ENCODE results near the gene LRRC45.
"Not testable (repeated sequence)": the region's sequence is repeated elsewhere in the genome, so short reads cannot be mapped to it uniquely, and the experiment has no call there.

The LRRC45 gene

GRCh38 chr17:82037889-82038195, 14.7 kb downstream of the LRRC45 start:
- no peak for TF ChIP-seq CTCF (IDR thresholded peaks at IDR 0.05; ENCODE audit: borderline replicate concordance, insufficient read depth, low read depth, low read length)
- no peak overlapping the region for H3K4me3 ChIP-seq (ENCODE audit: low read depth, low read length)

GRCh38 chr17:82038796-82039409, 15.8 kb downstream of the LRRC45 start:
- H3K4me3 ChIP-seq (ENCODE audit: low read depth, low read length): not testable (repeated sequence)

- TF ChIP-seq CTCF (IDR thresholded peaks at IDR 0.05; ENCODE audit: borderline replicate concordance, insufficient read depth, low read depth, low read length): no peak
- no peak overlapping the region for H3K4me3 ChIP-seq (ENCODE audit: low read depth, low read length)
Observed at GRCh38 chr17:82039695-82040299, 16.7 kb downstream of the LRRC45 start.

- H3K4me3 ChIP-seq (ENCODE audit: low read depth, low read length): no peak overlapping the region
- TF ChIP-seq CTCF (IDR thresholded peaks at IDR 0.05; ENCODE audit: borderline replicate concordance, insufficient read depth, low read depth, low read length): no peak
Observed at GRCh38 chr17:82041144-82041814, 18.2 kb downstream of the LRRC45 start.

- H3K4me3 ChIP-seq (ENCODE audit: low read depth, low read length): no peak overlapping the region
- TF ChIP-seq CTCF (IDR thresholded peaks at IDR 0.05; ENCODE audit: borderline replicate concordance, insufficient read depth, low read depth, low read length): no peak
Observed at GRCh38 chr17:82042649-82043048, 19.5 kb downstream of the LRRC45 start.

- TF ChIP-seq CTCF (IDR thresholded peaks at IDR 0.05; ENCODE audit: borderline replicate concordance, insufficient read depth, low read depth, low read length): no peak
- H3K4me3 ChIP-seq (ENCODE audit: low read depth, low read length): no peak overlapping the region
Observed at GRCh38 chr17:82043507-82043906, 20.4 kb downstream of the LRRC45 start.

- H3K4me3 ChIP-seq (ENCODE audit: low read depth, low read length): no peak overlapping the region
- no peak for TF ChIP-seq CTCF (IDR thresholded peaks at IDR 0.05; ENCODE audit: borderline replicate concordance, insufficient read depth, low read depth, low read length)
Observed at GRCh38 chr17:82045936-82046484, 22.9 kb downstream of the LRRC45 start.

All from GM12875 (cell line).